Stimulated activated CD8-positive, alpha-beta memory T cell treated with anti-CD3 and anti-CD28 coated beads, Interleukin-12 subunit alpha, Interleukin-12 subunit beta, amount 100 ng/mL, for 24 hours (primary cell): Measurements from ENCODE around the gene ALDH3A1.

Experiments
- DNase-seq: peaks from one replicate; pipeline ENCODE4 v3.0.0-alpha.2; 2020; ENCODE audit errors: extremely low read depth

ALDH3A1 gene

DNA sequence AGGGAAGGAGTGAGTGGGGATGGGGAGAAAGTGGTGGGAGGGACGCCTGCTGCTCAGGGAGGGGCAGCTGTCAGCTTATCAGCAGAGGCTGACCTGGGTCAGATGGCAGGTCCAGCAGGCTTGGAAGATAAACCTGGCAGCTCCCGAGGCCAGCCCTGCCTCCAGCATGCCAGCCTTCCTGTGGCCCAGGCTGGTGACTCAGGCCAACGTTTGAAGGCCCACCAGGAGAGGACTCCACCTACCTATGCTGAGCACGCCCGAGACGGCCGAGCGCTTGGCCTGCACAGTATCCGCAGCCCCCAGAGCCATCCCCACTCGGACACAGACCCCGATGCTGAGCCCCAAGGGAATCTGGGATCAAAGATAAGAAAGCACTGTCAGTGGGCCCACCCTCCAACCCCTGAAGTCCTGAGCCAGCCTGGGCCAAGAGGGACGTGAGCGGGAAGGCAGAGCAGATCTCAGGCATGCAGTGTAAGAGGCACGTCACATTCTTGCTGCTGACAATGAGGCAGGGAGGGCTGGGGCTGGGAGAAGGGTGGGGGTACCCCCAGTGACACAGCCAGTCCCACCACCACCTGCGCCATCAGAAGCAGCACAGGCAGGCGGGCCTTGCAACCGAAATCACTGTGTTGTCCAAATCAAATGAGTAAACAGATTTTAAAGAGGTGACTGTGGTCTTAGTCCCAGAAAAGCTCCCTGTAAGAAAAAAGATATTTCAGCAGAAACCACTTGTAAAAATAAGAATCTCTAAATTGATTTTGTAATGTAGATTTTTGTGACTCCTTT is 44.1 kb downstream of the ALDH3A1 start:
- DNase-seq, result no peak

DNA sequence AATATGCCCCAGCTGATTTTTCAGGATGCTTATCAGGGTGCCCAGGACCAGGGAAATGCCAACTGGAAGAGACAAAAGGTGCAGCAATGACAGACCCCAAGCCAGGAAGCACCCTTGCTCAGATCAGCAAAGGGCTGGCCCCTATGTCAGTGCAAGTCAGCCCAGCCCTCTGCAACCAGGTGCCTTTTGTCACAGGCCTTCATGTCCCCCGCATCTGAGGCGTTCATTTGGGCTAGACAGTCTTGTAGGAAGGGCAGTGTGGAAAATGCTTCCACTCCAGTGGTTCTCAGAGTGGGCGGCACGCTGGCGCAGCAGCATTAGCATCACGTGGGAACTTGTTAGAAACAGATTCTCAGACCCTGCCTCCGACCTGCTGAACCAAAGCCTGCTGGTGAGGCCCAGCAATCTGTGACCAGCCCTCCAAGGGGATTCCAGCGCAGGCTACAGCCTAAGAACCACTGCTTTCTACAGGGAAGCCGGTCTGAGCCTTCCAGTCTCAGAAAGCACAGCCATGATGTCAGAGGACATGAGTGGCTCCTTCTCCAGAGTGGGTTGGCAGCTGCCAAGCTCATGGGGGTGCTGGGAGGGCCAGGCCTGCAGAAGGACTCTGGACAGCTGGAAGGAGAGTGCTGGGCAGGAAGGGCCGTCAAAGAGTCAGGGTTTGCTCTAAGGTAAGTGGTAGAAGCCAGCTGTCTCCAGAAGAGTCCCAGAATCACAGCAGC is 44.8 kb downstream of the ALDH3A1 start:
- no peak for DNase-seq

DNA sequence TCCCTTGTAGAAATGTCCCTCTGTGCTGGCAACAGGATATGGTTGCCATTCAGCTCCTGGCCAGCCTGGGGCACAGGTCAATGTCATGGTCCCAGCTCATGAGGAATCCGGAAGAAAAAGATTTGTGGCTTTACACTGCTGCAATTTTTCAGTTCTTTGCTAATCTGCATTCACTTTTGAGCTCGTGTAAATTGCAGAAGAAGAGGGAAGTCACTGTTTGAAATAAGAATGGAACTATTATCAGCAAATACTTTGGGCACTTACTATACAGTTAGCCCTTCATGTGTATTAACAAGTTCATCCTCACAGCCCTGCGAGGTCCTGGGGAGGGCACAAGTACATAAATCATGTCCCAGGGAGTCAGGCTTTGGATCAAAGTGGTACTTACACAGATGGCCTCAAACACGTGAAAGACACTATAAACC is 45.9 kb downstream of the ALDH3A1 start:
- no peak for DNase-seq
